A673 (cell line): ENCODE data around the gene SOD3. TPM values are rescaled to one million over a fixed set of nuclear protein-coding genes. Genes with fewer than 3 reads are reported as not detected.

ENCODE experiments used
- BruUV-seq: library from RNA; stranded (reverse); fragments of 400-500 nt; replicated peaks from 2 replicates; lab custom pipeline; 2021; lab: Mats Ljungman, UMichigan
- CTCF ChIA-PET: fragments of 300-600 bp; sonication (Branson Sonifier 250); formaldehyde crosslinking; loops from one replicate; lab custom pipeline; 2022; ENCODE audit warnings: antibody characterized with exemption; lab: Charles Lee
- POLR2A ChIA-PET: fragments of 300-600 bp; sonication (Branson Sonifier 250); formaldehyde crosslinking; loops from one replicate; lab custom pipeline; 2022; ENCODE audit warnings: antibody characterized with exemption; ENCODE audit not compliant: low non-redundant PET; lab: Charles Lee
- DNase-seq: peaks from one replicate; pipeline ENCODE4 v3.0.0-alpha.2; 2015; ENCODE audit warnings: low spot score
- H3K27ac ChIP-seq: fragments of 200-600 bp; sonication (generic); 2 replicates; pipeline ENCODE4 v1.5.1; 2016; ENCODE audit warnings: mixed run types, low read depth, mild to moderate bottlenecking, mixed read lengths, antibody characterized with exemption, low read length; ENCODE audit not compliant: poor library complexity, severe bottlenecking
- H3K27me3 ChIP-seq: fragments of 200-600 bp; sonication (generic); replicated peaks from 2 replicates; pipeline ENCODE4 v1.6.1; 2017; ENCODE audit warnings: mixed run types, low read depth, mild to moderate bottlenecking, mixed read lengths, antibody characterized with exemption, low read length; ENCODE audit not compliant: insufficient read depth, poor library complexity
- H3K36me3 ChIP-seq: fragments of 200-600 bp; sonication (generic); 2 replicates; pipeline ENCODE4 v1.6.1; 2016; ENCODE audit warnings: mixed run types, mild to moderate bottlenecking, mixed read lengths, antibody characterized with exemption, low read length; ENCODE audit not compliant: insufficient read depth, poor library complexity, severe bottlenecking
- H3K4me1 ChIP-seq: fragments of 200-600 bp; sonication (generic); 2 replicates; pipeline ENCODE4 v1.6.1; 2017; ENCODE audit warnings: mixed run types, mild to moderate bottlenecking, mixed read lengths, antibody characterized with exemption, low read length; ENCODE audit not compliant: insufficient read depth, poor library complexity, severe bottlenecking
- H3K4me3 ChIP-seq: fragments of 200-600 bp; sonication (generic); 2 replicates; pipeline ENCODE4 v1.5.1; 2016; ENCODE audit warnings: low read depth, mixed run types, mild to moderate bottlenecking, mixed read lengths, low read length; ENCODE audit not compliant: poor library complexity, severe bottlenecking
- H3K9me3 ChIP-seq: fragments of 200-600 bp; sonication (generic); 2 replicates; pipeline ENCODE4 v1.6.1; 2016; ENCODE audit warnings: mixed run types, low read depth, mild to moderate bottlenecking, mixed read lengths, antibody characterized with exemption, low read length; ENCODE audit not compliant: poor library complexity, severe bottlenecking
- CTCF ChIP-seq: fragments of 300-800, 200-600 bp; sonication (generic); conservative IDR thresholded peaks from 2 replicates; pipeline ENCODE4 v1.5.1; 2017; ENCODE audit warnings: low read depth, mild to moderate bottlenecking, antibody characterized with exemption, low read length, moderate library complexity, mixed read lengths
- EZH2 ChIP-seq: fragments of 200-600 bp; sonication (generic); IDR thresholded peaks from 2 replicates; pipeline ENCODE4 v1.6.1; 2017; ENCODE audit warnings: borderline replicate concordance, low read depth, mild to moderate bottlenecking, mixed read lengths, antibody characterized with exemption, low read length; ENCODE audit not compliant: poor library complexity, severe bottlenecking
- intact Hi-C: fragments of 100-400 bp; cut with micrococcal nuclease; formaldehyde crosslinking; loops from one replicate; pipeline ENCODE4 v1.10.0; 2022; ENCODE audit not compliant: unreplicated experiment
- total RNA-seq: library from RNA; stranded (reverse); gene quantifications from 2 replicates; pipeline ENCODE4 v1.2.3, GENCODE V29; 2021

The SOD3 gene
- total RNA-seq, 1 experiment from 2014 or later: not detected

GRCh38 chr4:24796620-24797019, 1.2 kb downstream of the SOD3 start:
- Histone ChIP-seq H3K9me3 (no peaks in the 10 kb centered on the region), H3K27ac (no peak overlapping the region), H3K36me3 (no peaks in the 10 kb centered on the region), H3K4me3 (no peak overlapping the region), H3K27me3 (peaks cover 50% of the 10 kb centered on the region), H3K4me1 (peaks cover 9% of the 10 kb centered on the region)
- DNase-seq: no peak
- no peak for TF ChIP-seq EZH2
- TF ChIP-seq CTCF: no peak
- BruUV-seq: no TSS peak
- CTCF ChIA-PET: no interaction called here
- POLR2A ChIA-PET: no interaction called here
- intact Hi-C loops: no loop called here

- BruUV-seq: no TSS peak
- POLR2A ChIA-PET: no interaction called here
Measured at GRCh38 chr4:24798036-24798610, 2.8 kb downstream of the SOD3 start.

GRCh38 chr4:24799196-24799543, 3.8 kb downstream of the SOD3 start:
- no peaks in the 10 kb centered on the region for H3K36me3 ChIP-seq
- intact Hi-C loops: no loop called here
- BruUV-seq: no TSS peak
- no peak for TF ChIP-seq EZH2
- TF ChIP-seq CTCF: no peak
- peaks cover 69% of the 10 kb centered on the region for H3K27me3 ChIP-seq
- H3K27ac ChIP-seq: no peak overlapping the region
- no peaks in the 10 kb centered on the region for H3K9me3 ChIP-seq
- ChIA-PET CTCF (no interaction called here), POLR2A (no interaction called here)
- peaks cover 9% of the 10 kb centered on the region for H3K4me1 ChIP-seq
- no peak for DNase-seq
- H3K4me3 ChIP-seq: no peak overlapping the region

More at GRCh38 chr4:24798036-24798610, 2.8 kb downstream of the SOD3 start:
- Histone ChIP-seq H3K27me3 (peaks cover 65% of the 10 kb centered on the region), H3K36me3 (no peaks in the 10 kb centered on the region), H3K27ac (no peak overlapping the region), H3K4me1 (peaks cover 9% of the 10 kb centered on the region), H3K9me3 (no peaks in the 10 kb centered on the region), H3K4me3 (no peak overlapping the region)
- DNase-seq: no peak
- TF ChIP-seq EZH2: no peak
- TF ChIP-seq CTCF: no peak
- CTCF ChIA-PET: no interaction called here
- intact Hi-C loops: no loop called here
